Measurements from ENCODE around the gene SLC7A11. TPM values are rescaled to one million over a fixed set of nuclear protein-coding genes. Genes with fewer than 3 reads are reported as not detected.

SLC7A11 gene
- total RNA-seq, 1 experiment from 2014 or later = 40.6 TPM

GRCh38 chr4:138235419-138235952 lies 6.7 kb downstream of the SLC7A11 start:
- H3K27ac ChIP-seq (ENCODE audit: low read depth, low read length, poor library complexity, severe bottlenecking) = peak overlapping the region; percentile 84

GRCh38 chr4:138234248-138234647 lies 7.9 kb downstream of the SLC7A11 start:
- ChIA-PET POLR2A (ENCODE audit: low non-redundant PET) (no interaction called here), CTCF (no interaction called here)
- no peak for DNase-seq (ENCODE audit: low spot score)
- H3K27me3 ChIP-seq (replicated peaks; ENCODE audit: insufficient read depth, low read depth, low read length, poor library complexity) = no peaks in the 10 kb centered on the region
- peaks cover 50% of the 10 kb centered on the region for H3K36me3 ChIP-seq (ENCODE audit: insufficient read depth, low read length, poor library complexity, severe bottlenecking)
- intact Hi-C loops (cut with micrococcal nuclease; ENCODE audit: unreplicated experiment) = no loop called here
- H3K9me3 ChIP-seq (ENCODE audit: low read depth, low read length, poor library complexity, severe bottlenecking) = no peaks in the 10 kb centered on the region
- H3K4me3 ChIP-seq (ENCODE audit: low read depth, low read length, poor library complexity, severe bottlenecking) = peak overlapping the region; percentile 16
- H3K4me1 ChIP-seq (ENCODE audit: insufficient read depth, low read length, poor library complexity, severe bottlenecking) = peaks cover 54% of the 10 kb centered on the region
- no TSS peak for BruUV-seq (replicated peaks)
- H3K27ac ChIP-seq (ENCODE audit: low read depth, low read length, poor library complexity, severe bottlenecking) = peak overlapping the region; percentile 84
- TF ChIP-seq EZH2 (IDR thresholded peaks at IDR 0.05; ENCODE audit: borderline replicate concordance, low read depth, low read length, poor library complexity, severe bottlenecking) (no peak), CTCF (conservative IDR thresholded peaks at IDR 0.05; ENCODE audit: low read depth, low read length) (no peak)

More at GRCh38 chr4:138235419-138235952, 6.7 kb downstream of the SLC7A11 start:
- TF ChIP-seq EZH2 (IDR thresholded peaks at IDR 0.05; ENCODE audit: borderline replicate concordance, low read depth, low read length, poor library complexity, severe bottlenecking) (no peak), CTCF (conservative IDR thresholded peaks at IDR 0.05; ENCODE audit: low read depth, low read length) (no peak)
- no TSS peak for BruUV-seq (replicated peaks)
- POLR2A ChIA-PET (ENCODE audit: low non-redundant PET) = interaction anchor here (0.7 kb wide), 1 partner anchor 169 kb away, joined by 3 read pairs; no protein-coding TSS in a partner anchor
- DNase-seq (ENCODE audit: low spot score) = peak; percentile 93
- H3K27me3 ChIP-seq (replicated peaks; ENCODE audit: insufficient read depth, low read depth, low read length, poor library complexity) = no peaks in the 10 kb centered on the region
- peaks cover 44% of the 10 kb centered on the region for H3K4me1 ChIP-seq (ENCODE audit: insufficient read depth, low read length, poor library complexity, severe bottlenecking)
- no peaks in the 10 kb centered on the region for H3K9me3 ChIP-seq (ENCODE audit: low read depth, low read length, poor library complexity, severe bottlenecking)
- H3K36me3 ChIP-seq (ENCODE audit: insufficient read depth, low read length, poor library complexity, severe bottlenecking) = peaks cover 47% of the 10 kb centered on the region
- peak overlapping the region; percentile 4 for H3K4me3 ChIP-seq (ENCODE audit: low read depth, low read length, poor library complexity, severe bottlenecking)
- CTCF ChIA-PET = interaction anchor here (0.7 kb wide), 1 partner anchor 12 kb away, joined by 3 read pairs; no protein-coding TSS in a partner anchor
- intact Hi-C loops (cut with micrococcal nuclease; ENCODE audit: unreplicated experiment) = no loop called here

- CTCF ChIA-PET = no interaction called here
- intact Hi-C loops (cut with micrococcal nuclease; ENCODE audit: unreplicated experiment) = no loop called here
- Histone ChIP-seq H3K4me1 (ENCODE audit: insufficient read depth, low read length, poor library complexity, severe bottlenecking) (peaks cover 52% of the 10 kb centered on the region), H3K9me3 (ENCODE audit: low read depth, low read length, poor library complexity, severe bottlenecking) (no peaks in the 10 kb centered on the region), H3K27me3 (replicated peaks; ENCODE audit: insufficient read depth, low read depth, low read length, poor library complexity) (no peaks in the 10 kb centered on the region), H3K36me3 (ENCODE audit: insufficient read depth, low read length, poor library complexity, severe bottlenecking) (peaks cover 55% of the 10 kb centered on the region), H3K4me3 (ENCODE audit: low read depth, low read length, poor library complexity, severe bottlenecking) (no peak overlapping the region), H3K27ac (ENCODE audit: low read depth, low read length, poor library complexity, severe bottlenecking) (peak overlapping the region; percentile 84)
- no TSS peak for BruUV-seq (replicated peaks)
- TF ChIP-seq CTCF (conservative IDR thresholded peaks at IDR 0.05; ENCODE audit: low read depth, low read length) (no peak), EZH2 (IDR thresholded peaks at IDR 0.05; ENCODE audit: borderline replicate concordance, low read depth, low read length, poor library complexity, severe bottlenecking) (no peak)
- no peak for DNase-seq (ENCODE audit: low spot score)
- POLR2A ChIA-PET (ENCODE audit: low non-redundant PET) = no interaction called here
Observed at GRCh38 chr4:138233313-138234034, 8.7 kb downstream of the SLC7A11 start.

Measured in A673 (cell line).